Endothelial cell (in vitro differentiated cells): ENCODE data around the gene ARHGEF2. TPM values are rescaled to one million over a fixed set of nuclear protein-coding genes. Genes with fewer than 3 reads are reported as not detected.

Experiments
- DNase-seq: peaks from one replicate; pipeline ENCODE4 v3.0.0; 2021; ENCODE audit warnings: low spot score
- H3K27ac Mint-ChIP-seq: one replicate; pipeline ENCODE4 v1.8.0; 2021; ENCODE audit warnings: mixed read lengths, inconsistent platforms; ENCODE audit not compliant: unreplicated experiment
- H3K27me3 Mint-ChIP-seq: one replicate; pipeline ENCODE4 v1.8.0; 2021; ENCODE audit warnings: mild to moderate bottlenecking, moderate library complexity, mixed read lengths, inconsistent platforms; ENCODE audit not compliant: unreplicated experiment
- H3K36me3 Mint-ChIP-seq: one replicate; pipeline ENCODE4 v1.8.0; 2021; ENCODE audit warnings: mild to moderate bottlenecking, low read depth, mixed read lengths, inconsistent platforms; ENCODE audit not compliant: unreplicated experiment
- H3K4me1 Mint-ChIP-seq: one replicate; pipeline ENCODE4 v1.8.0; 2021; ENCODE audit warnings: mild to moderate bottlenecking, mixed read lengths, inconsistent platforms; ENCODE audit not compliant: unreplicated experiment
- H3K4me3 Mint-ChIP-seq: one replicate; pipeline ENCODE4 v1.8.0; 2021; ENCODE audit warnings: mild to moderate bottlenecking, mixed read lengths, inconsistent platforms; ENCODE audit not compliant: unreplicated experiment
- H3K9me3 Mint-ChIP-seq: one replicate; pipeline ENCODE4 v1.8.0; 2021; ENCODE audit warnings: mixed read lengths, inconsistent platforms; ENCODE audit not compliant: unreplicated experiment
- long read RNA-seq: library from polyadenylated mRNA; unstranded; transcript quantifications from one replicate; pipeline ENCODE4 v2.0.0, GENCODE V29; 2020; ENCODE audit not compliant: unreplicated experiment
- total RNA-seq: library from RNA; stranded (reverse); fragmentation: NEBNext Ultra II Directional; extraction: Animal tissue kit (Norgen Biotek cat#: 25700); gene quantifications from one replicate; pipeline ENCODE4 v1.2.1, GENCODE V29; 2021; ENCODE audit not compliant: unreplicated experiment
- TF ChIP-seq, protein P1 (sequence below): fragments of 200-600 bp; sonication (generic); IDR thresholded peaks from one replicate; pipeline ENCODE4 v1.5.0; 2021; ENCODE audit warnings: antibody characterized with exemption; ENCODE audit not compliant: unreplicated experiment

The ARHGEF2 gene
- 244 TPM for total RNA-seq
- long read RNA-seq, partial matches to known transcripts, result 9 of 15 reads
- long read RNA-seq, other reads (novel, unspliced or antisense), result 6 of 15 reads

GRCh38 chr1:155978325-155978972, at the start of gene ARHGEF2:
Gene ARHGEF2, minus strand, starts transcription at chr1:155978547. Its CDS starts 120 bp downstream, at chr1:155978427.
- Mint-ChIP-seq H3K9me3 (no peaks in the 10 kb centered on the region), H3K27me3 (peaks cover 26% of the 10 kb centered on the region), H3K27ac (peak within 1 kb of the TSS; percentile 94), H3K4me1 (peaks cover 86% of the 10 kb centered on the region), H3K4me3 (peak within 1 kb of the TSS; percentile 100), H3K36me3 (peaks cover 14% of the 10 kb centered on the region)
- TF ChIP-seq, protein P1, sequence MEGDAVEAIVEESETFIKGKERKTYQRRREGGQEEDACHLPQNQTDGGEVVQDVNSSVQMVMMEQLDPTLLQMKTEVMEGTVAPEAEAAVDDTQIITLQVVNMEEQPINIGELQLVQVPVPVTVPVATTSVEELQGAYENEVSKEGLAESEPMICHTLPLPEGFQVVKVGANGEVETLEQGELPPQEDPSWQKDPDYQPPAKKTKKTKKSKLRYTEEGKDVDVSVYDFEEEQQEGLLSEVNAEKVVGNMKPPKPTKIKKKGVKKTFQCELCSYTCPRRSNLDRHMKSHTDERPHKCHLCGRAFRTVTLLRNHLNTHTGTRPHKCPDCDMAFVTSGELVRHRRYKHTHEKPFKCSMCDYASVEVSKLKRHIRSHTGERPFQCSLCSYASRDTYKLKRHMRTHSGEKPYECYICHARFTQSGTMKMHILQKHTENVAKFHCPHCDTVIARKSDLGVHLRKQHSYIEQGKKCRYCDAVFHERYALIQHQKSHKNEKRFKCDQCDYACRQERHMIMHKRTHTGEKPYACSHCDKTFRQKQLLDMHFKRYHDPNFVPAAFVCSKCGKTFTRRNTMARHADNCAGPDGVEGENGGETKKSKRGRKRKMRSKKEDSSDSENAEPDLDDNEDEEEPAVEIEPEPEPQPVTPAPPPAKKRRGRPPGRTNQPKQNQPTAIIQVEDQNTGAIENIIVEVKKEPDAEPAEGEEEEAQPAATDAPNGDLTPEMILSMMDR, result no peak
- peak; percentile 74 for DNase-seq

- Mint-ChIP-seq H3K9me3 (no peaks in the 10 kb centered on the region), H3K4me3 (no peak overlapping the region), H3K27me3 (peaks cover 3% of the 10 kb centered on the region), H3K36me3 (peaks cover 4% of the 10 kb centered on the region), H3K4me1 (peaks cover 8% of the 10 kb centered on the region), H3K27ac (no peak overlapping the region)
- TF ChIP-seq, protein P1, result no peak
- no peak for DNase-seq
These were observed 48.2 kb upstream of the ARHGEF2 start for GRCh38 chr1:156026588-156026987.

DNA sequence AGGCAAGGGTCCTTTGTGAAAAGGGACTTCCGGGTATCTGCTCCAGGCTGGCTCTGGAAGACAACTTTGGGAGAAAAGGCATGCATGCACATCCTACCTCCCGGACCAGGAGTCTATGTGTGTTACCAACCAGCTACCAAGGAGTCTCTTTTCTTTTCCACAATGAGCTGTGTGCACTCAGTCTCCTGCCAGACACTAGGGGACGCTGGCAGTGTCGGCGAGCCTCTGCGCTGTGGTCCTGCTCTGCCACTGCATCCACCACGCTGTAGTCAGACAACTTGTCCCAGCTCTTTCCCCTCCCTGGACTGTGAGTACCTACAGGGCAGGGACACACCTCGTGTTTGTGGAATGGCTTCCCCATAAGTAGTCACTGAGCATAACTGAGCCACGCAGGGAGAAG, 47.5 kb upstream of the ARHGEF2 start:
- Mint-ChIP-seq H3K27ac (no peak overlapping the region), H3K9me3 (no peaks in the 10 kb centered on the region), H3K4me3 (no peak overlapping the region), H3K4me1 (peaks cover 8% of the 10 kb centered on the region), H3K27me3 (no peaks in the 10 kb centered on the region), H3K36me3 (peaks cover 4% of the 10 kb centered on the region)
- TF ChIP-seq, protein P1, result no peak
- DNase-seq, result peak; percentile 75

- H3K27me3 Mint-ChIP-seq, result peaks cover 6% of the 10 kb centered on the region
- H3K4me1 Mint-ChIP-seq, result peaks cover 15% of the 10 kb centered on the region
- H3K27ac Mint-ChIP-seq, result no peak overlapping the region
- DNase-seq, result no peak
- TF ChIP-seq, protein P1, result no peak
- no peaks in the 10 kb centered on the region for H3K9me3 Mint-ChIP-seq
- H3K4me3 Mint-ChIP-seq, result no peak overlapping the region
- H3K36me3 Mint-ChIP-seq, result peaks cover 10% of the 10 kb centered on the region
These were observed 46.5 kb upstream of the ARHGEF2 start for GRCh38 chr1:156024801-156025200.

DNA sequence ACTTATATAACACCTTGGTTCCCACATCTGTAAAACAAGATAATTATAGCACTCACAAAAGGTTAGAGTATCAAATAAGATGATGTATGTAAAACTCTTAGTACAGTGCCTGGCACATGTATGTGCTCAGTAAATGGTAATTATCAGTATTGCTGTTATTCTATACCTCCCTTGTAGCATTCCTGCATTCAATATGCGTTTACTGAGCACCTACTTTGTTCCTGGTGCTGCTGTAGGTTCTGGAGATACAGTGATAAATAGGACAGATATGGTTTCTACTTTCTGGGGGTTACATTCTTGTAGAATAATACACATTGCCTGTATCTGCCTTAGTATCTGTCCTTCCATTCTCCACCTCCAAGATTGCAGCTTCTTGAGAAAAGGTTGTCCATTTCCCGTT, 43.6 kb upstream of the ARHGEF2 start:
- Mint-ChIP-seq H3K27ac (peak overlapping the region; percentile 54), H3K27me3 (peaks cover 11% of the 10 kb centered on the region), H3K9me3 (no peaks in the 10 kb centered on the region), H3K36me3 (peaks cover 22% of the 10 kb centered on the region), H3K4me3 (no peak overlapping the region), H3K4me1 (peaks cover 24% of the 10 kb centered on the region)
- TF ChIP-seq, protein P1, result no peak
- DNase-seq, result no peak
